ENCODE measurements around the gene CCL4.

Gene CCL4

DNA sequence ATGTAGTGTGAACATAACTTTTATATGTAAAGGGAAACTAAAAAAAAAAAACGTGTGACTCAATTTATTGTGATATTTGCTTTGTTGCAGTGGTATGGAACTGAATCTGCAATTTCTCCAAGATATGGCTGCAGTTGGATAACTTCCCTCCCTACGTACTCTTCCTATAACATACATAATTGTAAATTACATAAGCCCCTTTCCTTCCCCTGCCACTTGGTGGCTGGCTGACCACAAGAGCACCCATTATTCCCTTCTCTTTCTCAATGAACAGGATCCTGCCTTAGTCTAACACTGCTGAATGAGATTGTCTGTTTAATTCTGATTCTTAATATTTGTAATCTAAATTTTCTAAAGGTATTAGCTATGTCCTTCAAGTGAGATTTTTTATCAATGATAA lies 27.8 kb downstream of the CCL4 start:
- H3K9ac ChIP-seq (ENCODE audit: low read depth, low read length), result no peak overlapping the region
- H3K4me3 ChIP-seq (ENCODE audit: low read depth, low read length), result no peak overlapping the region
- no peaks in the 10 kb centered on the region for H3K36me3 ChIP-seq (ENCODE audit: control insufficient read depth, insufficient read depth, low read length)
- no peaks in the 10 kb centered on the region for H3K27me3 ChIP-seq (ENCODE audit: control insufficient read depth, insufficient read depth, low read length)
- H3K27ac ChIP-seq (ENCODE audit: low read depth, low read length), result no peak overlapping the region
- no peaks in the 10 kb centered on the region for H3K4me1 ChIP-seq (ENCODE audit: control insufficient read depth, insufficient read depth, low read length)
- H3K9me3 ChIP-seq (ENCODE audit: control insufficient read depth, insufficient read depth, low read length), result peaks cover 9% of the 10 kb centered on the region; the same call in 1 of the 2 replicates

GRCh38 chr17:36131931-36132330 lies 28.3 kb downstream of the CCL4 start:
- H3K27ac ChIP-seq (ENCODE audit: low read depth, low read length), result no peak overlapping the region
- H3K27me3 ChIP-seq (ENCODE audit: control insufficient read depth, insufficient read depth, low read length), result no peaks in the 10 kb centered on the region

DNA sequence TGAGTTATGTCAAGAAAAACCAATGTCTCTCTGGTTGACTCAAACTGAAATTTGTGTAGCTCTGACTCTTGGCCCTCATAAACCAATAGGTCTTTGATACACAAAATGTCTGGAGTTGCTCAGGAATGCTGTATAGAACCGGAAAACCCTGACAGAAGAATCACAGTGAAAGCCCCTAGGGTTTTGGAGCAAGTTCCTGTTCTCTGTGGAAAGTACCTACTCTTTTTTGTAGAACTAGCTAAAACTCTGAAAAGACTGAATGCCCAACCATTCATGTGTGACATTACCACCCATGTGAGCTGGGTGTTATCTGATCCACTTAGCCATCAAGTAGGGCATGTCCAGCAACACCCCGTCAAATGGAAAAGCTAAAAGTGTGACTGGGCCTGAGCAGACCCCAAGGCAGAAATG lies 28.8 kb downstream of the CCL4 start:
- Histone ChIP-seq H3K27ac (ENCODE audit: low read depth, low read length) (no peak overlapping the region), H3K4me3 (ENCODE audit: low read depth, low read length) (no peak overlapping the region), H3K4me1 (ENCODE audit: control insufficient read depth, insufficient read depth, low read length) (no peaks in the 10 kb centered on the region), H3K9ac (ENCODE audit: low read depth, low read length) (no peak overlapping the region), H3K9me3 (ENCODE audit: control insufficient read depth, insufficient read depth, low read length) (peaks cover under 1% of the 10 kb centered on the region; the same call in 1 of the 2 replicates), H3K27me3 (ENCODE audit: control insufficient read depth, insufficient read depth, low read length) (no peaks in the 10 kb centered on the region), H3K36me3 (ENCODE audit: control insufficient read depth, insufficient read depth, low read length) (no peaks in the 10 kb centered on the region)

More at GRCh38 chr17:36131931-36132330, 28.3 kb downstream of the CCL4 start:
- Histone ChIP-seq H3K4me3 (ENCODE audit: low read depth, low read length) (no peak overlapping the region), H3K9ac (ENCODE audit: low read depth, low read length) (no peak overlapping the region), H3K36me3 (ENCODE audit: control insufficient read depth, insufficient read depth, low read length) (no peaks in the 10 kb centered on the region), H3K4me1 (ENCODE audit: control insufficient read depth, insufficient read depth, low read length) (no peaks in the 10 kb centered on the region), H3K9me3 (ENCODE audit: control insufficient read depth, insufficient read depth, low read length) (peaks cover 4% of the 10 kb centered on the region; the same call in 1 of the 2 replicates)

- no peak overlapping the region for H3K27ac ChIP-seq (ENCODE audit: low read depth, low read length)
- no peaks in the 10 kb centered on the region for H3K27me3 ChIP-seq (ENCODE audit: control insufficient read depth, insufficient read depth, low read length)
- H3K4me3 ChIP-seq (ENCODE audit: low read depth, low read length), result no peak overlapping the region
- no peaks in the 10 kb centered on the region for H3K36me3 ChIP-seq (ENCODE audit: control insufficient read depth, insufficient read depth, low read length)
- H3K4me1 ChIP-seq (ENCODE audit: control insufficient read depth, insufficient read depth, low read length), result no peaks in the 10 kb centered on the region
- no peak overlapping the region for H3K9ac ChIP-seq (ENCODE audit: low read depth, low read length)
- no peaks in the 10 kb centered on the region for H3K9me3 ChIP-seq (ENCODE audit: control insufficient read depth, insufficient read depth, low read length)
These were observed 30.1 kb downstream of the CCL4 start for GRCh38 chr17:36133602-36134236.

GRCh38 chr17:36135465-36135864 lies 31.8 kb downstream of the CCL4 start:
- H3K9me3 ChIP-seq (ENCODE audit: control insufficient read depth, insufficient read depth, low read length), result no peaks in the 10 kb centered on the region
- no peak overlapping the region for H3K4me3 ChIP-seq (ENCODE audit: low read depth, low read length)
- no peak overlapping the region for H3K9ac ChIP-seq (ENCODE audit: low read depth, low read length)
- H3K27me3 ChIP-seq (ENCODE audit: control insufficient read depth, insufficient read depth, low read length), result no peaks in the 10 kb centered on the region
- no peak overlapping the region for H3K27ac ChIP-seq (ENCODE audit: low read depth, low read length)
- no peaks in the 10 kb centered on the region for H3K4me1 ChIP-seq (ENCODE audit: control insufficient read depth, insufficient read depth, low read length)
- no peaks in the 10 kb centered on the region for H3K36me3 ChIP-seq (ENCODE audit: control insufficient read depth, insufficient read depth, low read length)

DNA sequence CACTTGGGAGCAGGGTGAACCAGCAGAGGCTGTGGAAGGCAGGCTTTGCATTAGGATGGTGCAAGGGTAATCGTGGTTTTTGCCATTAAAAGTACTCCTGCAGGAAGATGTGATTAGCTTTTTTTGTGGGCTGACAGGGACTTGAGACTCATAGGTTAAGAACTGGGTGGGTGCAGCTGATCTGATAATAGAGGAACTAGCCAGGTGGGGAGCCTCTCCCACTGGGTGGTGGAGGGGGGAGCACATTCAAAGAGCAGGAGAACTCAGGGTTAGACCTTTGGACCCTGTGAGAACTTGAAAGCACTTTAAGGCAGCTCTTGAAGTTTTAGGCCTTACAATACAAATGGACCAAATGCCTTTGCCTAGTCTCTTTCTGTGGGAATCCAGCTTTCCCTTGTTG lies 32.4 kb downstream of the CCL4 start:
- no peak overlapping the region for H3K4me3 ChIP-seq (ENCODE audit: low read depth, low read length)
- no peak overlapping the region for H3K27ac ChIP-seq (ENCODE audit: low read depth, low read length)
- no peaks in the 10 kb centered on the region for H3K4me1 ChIP-seq (ENCODE audit: control insufficient read depth, insufficient read depth, low read length)
- no peak overlapping the region for H3K9ac ChIP-seq (ENCODE audit: low read depth, low read length)
- H3K27me3 ChIP-seq (ENCODE audit: control insufficient read depth, insufficient read depth, low read length), result no peaks in the 10 kb centered on the region
- H3K36me3 ChIP-seq (ENCODE audit: control insufficient read depth, insufficient read depth, low read length), result no peaks in the 10 kb centered on the region
- no peaks in the 10 kb centered on the region for H3K9me3 ChIP-seq (ENCODE audit: control insufficient read depth, insufficient read depth, low read length)

DNA sequence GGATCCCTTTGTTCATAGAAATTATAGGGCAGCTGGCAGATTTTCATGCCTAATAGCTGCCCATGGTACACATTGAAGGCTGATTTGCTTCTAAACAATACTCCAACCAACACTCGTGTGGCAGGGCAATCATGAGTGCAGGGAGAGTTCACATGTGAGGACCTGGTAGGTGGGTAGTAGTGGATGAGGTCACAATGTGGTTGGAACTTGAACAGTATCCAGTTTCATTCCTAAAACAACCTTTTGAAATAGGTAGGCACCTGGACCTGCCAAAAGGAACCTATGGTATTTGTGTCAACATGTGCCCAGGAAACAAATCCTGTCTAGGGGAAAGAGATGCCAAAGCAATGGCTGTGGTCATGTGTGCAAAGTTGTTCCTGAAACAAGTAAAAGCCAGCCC lies 32.8 kb downstream of the CCL4 start:
- no peaks in the 10 kb centered on the region for H3K9me3 ChIP-seq (ENCODE audit: control insufficient read depth, insufficient read depth, low read length)
- no peaks in the 10 kb centered on the region for H3K4me1 ChIP-seq (ENCODE audit: control insufficient read depth, insufficient read depth, low read length)
- no peak overlapping the region for H3K9ac ChIP-seq (ENCODE audit: low read depth, low read length)
- H3K36me3 ChIP-seq (ENCODE audit: control insufficient read depth, insufficient read depth, low read length), result no peaks in the 10 kb centered on the region
- H3K27ac ChIP-seq (ENCODE audit: low read depth, low read length), result no peak overlapping the region
- H3K27me3 ChIP-seq (ENCODE audit: control insufficient read depth, insufficient read depth, low read length), result no peaks in the 10 kb centered on the region
- H3K4me3 ChIP-seq (ENCODE audit: low read depth, low read length), result no peak overlapping the region

GRCh38 chr17:36142235-36142634 lies 38.6 kb downstream of the CCL4 start:
- H3K27me3 ChIP-seq (ENCODE audit: control insufficient read depth, insufficient read depth, low read length), result no peaks in the 10 kb centered on the region
- H3K27ac ChIP-seq (ENCODE audit: low read depth, low read length), result no peak overlapping the region
- H3K4me1 ChIP-seq (ENCODE audit: control insufficient read depth, insufficient read depth, low read length), result no peaks in the 10 kb centered on the region
- H3K4me3 ChIP-seq (ENCODE audit: low read depth, low read length), result no peak overlapping the region
- H3K36me3 ChIP-seq (ENCODE audit: control insufficient read depth, insufficient read depth, low read length), result no peaks in the 10 kb centered on the region
- no peak overlapping the region for H3K9ac ChIP-seq (ENCODE audit: low read depth, low read length)
- H3K9me3 ChIP-seq (ENCODE audit: control insufficient read depth, insufficient read depth, low read length), result no peaks in the 10 kb centered on the region

DNA sequence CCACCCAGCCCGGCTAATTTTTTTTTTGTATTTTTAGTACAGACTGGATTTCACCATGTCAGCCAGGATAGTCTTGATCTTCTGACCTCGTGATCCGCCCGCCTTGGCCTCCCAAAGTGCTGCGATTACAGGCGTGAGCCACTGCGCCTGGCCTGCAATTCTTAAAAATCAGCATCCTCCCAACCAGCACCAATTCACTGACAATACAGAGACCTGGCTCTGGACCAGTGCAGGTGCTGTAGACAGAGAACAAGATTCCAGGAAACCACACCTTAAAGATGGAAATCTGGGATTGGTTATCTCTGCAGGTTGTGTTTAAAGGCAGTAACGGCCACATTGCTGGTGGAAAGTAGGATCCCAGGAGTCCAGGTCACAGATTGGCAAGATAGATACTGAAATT lies 39.2 kb downstream of the CCL4 start:
- no peaks in the 10 kb centered on the region for H3K27me3 ChIP-seq (ENCODE audit: control insufficient read depth, insufficient read depth, low read length)
- H3K4me1 ChIP-seq (ENCODE audit: control insufficient read depth, insufficient read depth, low read length), result no peaks in the 10 kb centered on the region
- H3K9ac ChIP-seq (ENCODE audit: low read depth, low read length), result no peak overlapping the region

GRCh38 chr17:36144014-36144413 lies 40.4 kb downstream of the CCL4 start:
- Histone ChIP-seq H3K4me1 (ENCODE audit: control insufficient read depth, insufficient read depth, low read length) (no peaks in the 10 kb centered on the region; the same call in 1 of the 2 replicates), H3K27me3 (ENCODE audit: control insufficient read depth, insufficient read depth, low read length) (no peaks in the 10 kb centered on the region), H3K27ac (ENCODE audit: low read depth, low read length) (no peak overlapping the region), H3K9me3 (ENCODE audit: control insufficient read depth, insufficient read depth, low read length) (no peaks in the 10 kb centered on the region), H3K9ac (ENCODE audit: low read depth, low read length) (no peak overlapping the region), H3K4me3 (ENCODE audit: low read depth, low read length) (no peak overlapping the region), H3K36me3 (ENCODE audit: control insufficient read depth, insufficient read depth, low read length) (no peaks in the 10 kb centered on the region)

More for the DNA sequence above, 39.2 kb downstream of the CCL4 start:
- no peaks in the 10 kb centered on the region for H3K9me3 ChIP-seq (ENCODE audit: control insufficient read depth, insufficient read depth, low read length)
- H3K27ac ChIP-seq (ENCODE audit: low read depth, low read length), result no peak overlapping the region
- no peaks in the 10 kb centered on the region for H3K36me3 ChIP-seq (ENCODE audit: control insufficient read depth, insufficient read depth, low read length)
- no peak overlapping the region for H3K4me3 ChIP-seq (ENCODE audit: low read depth, low read length)

- Histone ChIP-seq H3K4me1 (ENCODE audit: control insufficient read depth, insufficient read depth, low read length) (peaks cover 4% of the 10 kb centered on the region; the same call in 1 of the 2 replicates), H3K4me3 (ENCODE audit: low read depth, low read length) (no peak overlapping the region), H3K27me3 (ENCODE audit: control insufficient read depth, insufficient read depth, low read length) (no peaks in the 10 kb centered on the region), H3K9ac (ENCODE audit: low read depth, low read length) (no peak overlapping the region), H3K36me3 (ENCODE audit: control insufficient read depth, insufficient read depth, low read length) (no peaks in the 10 kb centered on the region), H3K27ac (ENCODE audit: low read depth, low read length) (no peak overlapping the region), H3K9me3 (ENCODE audit: control insufficient read depth, insufficient read depth, low read length) (no peaks in the 10 kb centered on the region)
These were observed 41.5 kb downstream of the CCL4 start for GRCh38 chr17:36144981-36145729.
